Calu3 (cell line): Measurements from ENCODE around the gene OR4Q2. TPM values are rescaled to one million over a fixed set of nuclear protein-coding genes. Genes with fewer than 3 reads are reported as not detected.
"Not testable (repeated sequence)": the region's sequence is repeated elsewhere in the genome, so short reads cannot be mapped to it uniquely, and the experiment has no call there.

ENCODE experiments used
- Bru-seq: library from RNA; stranded (reverse); fragments of 400-500 nt; gene quantifications from one replicate; lab custom pipeline; 2021; lab: Mats Ljungman, UMichigan
- BruChase-seq, 2 experiments: library from RNA; stranded (reverse); fragments of 400-500 nt; gene quantifications; one replicate each; lab custom pipeline; 2021; lab: Mats Ljungman, UMichigan
- BruUV-seq: library from RNA; stranded (reverse); fragments of 400-500 nt; replicated peaks from 2 replicates; lab custom pipeline; 2021; lab: Mats Ljungman, UMichigan
- CTCF ChIA-PET: fragments of 300-600 bp; sonication (Branson Sonifier 250); formaldehyde crosslinking; loops from one replicate; lab custom pipeline; 2022; ENCODE audit warnings: antibody characterized with exemption; lab: Charles Lee
- DNase-seq: peaks from one replicate; pipeline ENCODE4 v3.0.0; 2022
- H3K27ac Mint-ChIP-seq: one replicate; pipeline ENCODE4 v1.8.0; 2022; ENCODE audit warnings: mixed read lengths; ENCODE audit not compliant: unreplicated experiment
- H3K27me3 Mint-ChIP-seq: one replicate; pipeline ENCODE4 v1.8.0; 2022; ENCODE audit warnings: mixed read lengths; ENCODE audit not compliant: unreplicated experiment
- H3K36me3 Mint-ChIP-seq: one replicate; pipeline ENCODE4 v1.8.0; 2022; ENCODE audit warnings: mild to moderate bottlenecking, moderate library complexity, mixed read lengths; ENCODE audit not compliant: insufficient read depth, unreplicated experiment
- H3K4me1 Mint-ChIP-seq: one replicate; pipeline ENCODE4 v1.8.0; 2022; ENCODE audit warnings: mild to moderate bottlenecking, low read depth, mixed read lengths; ENCODE audit not compliant: unreplicated experiment
- H3K4me3 Mint-ChIP-seq: one replicate; pipeline ENCODE4 v1.8.0; 2022; ENCODE audit warnings: mild to moderate bottlenecking, low read depth, moderate library complexity, mixed read lengths; ENCODE audit not compliant: unreplicated experiment
- H3K9me3 Mint-ChIP-seq: one replicate; pipeline ENCODE4 v1.8.0; 2022; ENCODE audit warnings: low read depth, mixed read lengths; ENCODE audit not compliant: unreplicated experiment
- intact Hi-C: fragments of 100-400 bp; cut with micrococcal nuclease; formaldehyde crosslinking; loops from one replicate; pipeline ENCODE4 v1.10.0; 2022; ENCODE audit not compliant: unreplicated experiment
- long read RNA-seq: library from polyadenylated mRNA; stranded (forward); transcript quantifications from one replicate; pipeline ENCODE4 v2.0.0, GENCODE V29; 2022
- total RNA-seq: library from RNA; stranded (reverse); gene quantifications from 2 replicates; pipeline ENCODE4 v1.2.3, GENCODE V29; 2022
- TF ChIP-seq, protein P1 (sequence below): fragments of 200-600 bp; IDR thresholded peaks from one replicate; pipeline ENCODE4 v1.8.0; 2022; ENCODE audit warnings: antibody characterized with exemption; ENCODE audit not compliant: unreplicated experiment

OR4Q2 gene
- total RNA-seq: not detected in 2 replicates
- not detected for Bru-seq, nascent RNA
- not detected for BruChase-seq, experiment 1, labeled RNA remaining after a 6-hour chase
- BruChase-seq, experiment 2, labeled RNA remaining after a 2-hour chase: not detected
- long read RNA-seq: 0 reads

DNA sequence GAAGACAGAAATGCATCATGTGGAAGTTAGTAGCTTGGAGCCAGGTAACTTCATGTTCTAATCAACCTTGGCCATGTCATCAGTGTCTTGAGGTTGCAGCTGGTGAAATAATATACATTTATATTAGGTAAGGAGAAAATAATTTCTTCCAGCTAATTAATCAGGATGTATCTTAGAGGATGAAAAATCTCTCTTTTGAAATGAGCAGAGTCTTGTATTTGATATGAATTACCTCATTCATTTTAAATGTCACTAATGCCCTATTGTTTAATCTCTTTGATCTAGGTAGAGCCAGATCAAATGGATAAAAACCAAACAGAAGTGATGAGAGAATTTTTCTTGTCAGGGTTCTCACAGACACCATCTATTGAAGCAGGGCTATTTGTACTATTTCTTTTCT lies at the start of gene OR4Q2:
Gene OR4Q2 (plus strand): TSS at position 301 of the 400 bp plus-strand sequence.
- TF ChIP-seq, protein P1, sequence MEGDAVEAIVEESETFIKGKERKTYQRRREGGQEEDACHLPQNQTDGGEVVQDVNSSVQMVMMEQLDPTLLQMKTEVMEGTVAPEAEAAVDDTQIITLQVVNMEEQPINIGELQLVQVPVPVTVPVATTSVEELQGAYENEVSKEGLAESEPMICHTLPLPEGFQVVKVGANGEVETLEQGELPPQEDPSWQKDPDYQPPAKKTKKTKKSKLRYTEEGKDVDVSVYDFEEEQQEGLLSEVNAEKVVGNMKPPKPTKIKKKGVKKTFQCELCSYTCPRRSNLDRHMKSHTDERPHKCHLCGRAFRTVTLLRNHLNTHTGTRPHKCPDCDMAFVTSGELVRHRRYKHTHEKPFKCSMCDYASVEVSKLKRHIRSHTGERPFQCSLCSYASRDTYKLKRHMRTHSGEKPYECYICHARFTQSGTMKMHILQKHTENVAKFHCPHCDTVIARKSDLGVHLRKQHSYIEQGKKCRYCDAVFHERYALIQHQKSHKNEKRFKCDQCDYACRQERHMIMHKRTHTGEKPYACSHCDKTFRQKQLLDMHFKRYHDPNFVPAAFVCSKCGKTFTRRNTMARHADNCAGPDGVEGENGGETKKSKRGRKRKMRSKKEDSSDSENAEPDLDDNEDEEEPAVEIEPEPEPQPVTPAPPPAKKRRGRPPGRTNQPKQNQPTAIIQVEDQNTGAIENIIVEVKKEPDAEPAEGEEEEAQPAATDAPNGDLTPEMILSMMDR: no peak
- DNase-seq: no peak
- BruUV-seq: no TSS peak
- H3K36me3 Mint-ChIP-seq: no peaks in the 10 kb centered on the region
- no peak within 1 kb of the TSS for H3K27ac Mint-ChIP-seq
- H3K4me3 Mint-ChIP-seq: no peak within 1 kb of the TSS
- H3K9me3 Mint-ChIP-seq: peaks cover 2% of the 10 kb centered on the region
- H3K4me1 Mint-ChIP-seq: no peaks in the 10 kb centered on the region
- no peaks in the 10 kb centered on the region for H3K27me3 Mint-ChIP-seq
- intact Hi-C loops: no loop called here
- CTCF ChIA-PET: no interaction called here

DNA sequence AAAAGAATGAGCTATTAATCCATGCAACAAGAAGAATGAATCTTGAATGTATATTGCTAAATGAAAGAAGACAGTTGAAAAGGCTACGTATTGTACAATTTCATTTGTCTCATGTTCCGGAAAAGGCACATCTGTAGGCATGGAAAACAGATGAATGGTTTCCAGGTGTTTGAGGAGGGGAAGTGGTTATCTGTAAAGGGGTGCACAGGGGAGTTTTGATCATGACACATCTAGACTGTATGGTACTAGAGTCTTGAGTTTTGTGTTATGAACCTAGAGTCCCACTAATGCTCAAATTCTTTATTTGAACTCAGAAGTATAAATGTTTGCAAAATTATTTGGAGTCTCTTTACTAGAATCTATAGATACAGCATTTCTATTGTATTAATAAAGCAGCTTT lies 32.2 kb upstream of the OR4Q2 start:
- DNase-seq, H3K36me3 Mint-ChIP-seq, CTCF ChIA-PET, H3K27me3 Mint-ChIP-seq, H3K9me3 Mint-ChIP-seq, intact Hi-C loops, H3K27ac Mint-ChIP-seq, H3K4me3 Mint-ChIP-seq, BruUV-seq, H3K4me1 Mint-ChIP-seq: not testable (repeated sequence)

DNA sequence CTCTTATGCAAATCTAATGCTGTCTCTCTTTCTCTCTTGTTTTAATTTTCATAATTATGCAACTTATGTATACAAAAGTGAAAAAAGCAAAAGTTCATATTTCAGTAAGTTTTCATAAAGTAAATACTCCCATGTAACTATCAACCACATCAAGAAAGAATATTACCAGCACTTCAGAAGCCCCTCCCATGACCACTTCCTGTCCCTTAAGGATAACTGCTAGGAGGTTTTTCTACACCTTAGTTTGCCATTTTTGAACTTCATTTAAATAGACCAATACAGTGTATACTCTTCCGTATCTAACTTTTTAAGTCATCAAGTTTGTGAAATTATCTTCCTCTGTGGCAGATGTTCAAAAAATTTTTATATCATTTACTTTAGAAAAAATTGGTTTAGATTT lies 27.1 kb upstream of the OR4Q2 start:
- no peak for DNase-seq
- H3K27ac Mint-ChIP-seq: no peak overlapping the region
- CTCF ChIA-PET: no interaction called here
- TF ChIP-seq, protein P1: no peak
- no TSS peak for BruUV-seq
- no peaks in the 10 kb centered on the region for H3K36me3 Mint-ChIP-seq
- intact Hi-C loops: no loop called here
- no peaks in the 10 kb centered on the region for H3K27me3 Mint-ChIP-seq
- no peak overlapping the region for H3K4me3 Mint-ChIP-seq
- peaks cover 3% of the 10 kb centered on the region for H3K9me3 Mint-ChIP-seq
- H3K4me1 Mint-ChIP-seq: no peaks in the 10 kb centered on the region

DNA sequence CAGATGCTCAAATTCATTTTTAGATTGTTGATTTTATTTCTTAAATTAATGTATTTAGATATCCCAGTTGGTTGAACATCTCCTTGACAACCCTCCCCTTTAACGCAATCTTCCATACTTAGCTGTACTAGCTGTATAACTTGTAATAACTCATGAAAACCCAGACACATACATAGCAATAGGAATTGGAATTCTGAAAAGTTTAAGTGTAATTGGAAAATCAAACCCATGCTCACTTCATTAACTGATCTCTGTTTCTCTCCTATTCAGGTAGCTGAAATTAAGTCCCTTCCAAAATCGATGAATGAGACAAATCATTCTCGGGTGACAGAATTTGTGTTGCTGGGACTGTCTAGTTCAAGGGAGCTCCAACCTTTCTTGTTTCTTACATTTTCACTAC lies 26.7 kb upstream of the OR4Q2 start, which contains the start of gene OR4K15:
Gene OR4K15 (plus strand): TSS at position 301 of the 400 bp plus-strand sequence. CDS start 0 bp downstream, at position 301.
- no peaks in the 10 kb centered on the region for H3K4me1 Mint-ChIP-seq
- no peak within 1 kb of the TSS for H3K27ac Mint-ChIP-seq
- no peaks in the 10 kb centered on the region for H3K36me3 Mint-ChIP-seq
- peaks cover 3% of the 10 kb centered on the region for H3K9me3 Mint-ChIP-seq
- no peak for DNase-seq
- H3K27me3 Mint-ChIP-seq: no peaks in the 10 kb centered on the region
- no TSS peak for BruUV-seq
- intact Hi-C loops: no loop called here
- TF ChIP-seq, protein P1: no peak
- CTCF ChIA-PET: no interaction called here
- H3K4me3 Mint-ChIP-seq: no peak within 1 kb of the TSS

DNA sequence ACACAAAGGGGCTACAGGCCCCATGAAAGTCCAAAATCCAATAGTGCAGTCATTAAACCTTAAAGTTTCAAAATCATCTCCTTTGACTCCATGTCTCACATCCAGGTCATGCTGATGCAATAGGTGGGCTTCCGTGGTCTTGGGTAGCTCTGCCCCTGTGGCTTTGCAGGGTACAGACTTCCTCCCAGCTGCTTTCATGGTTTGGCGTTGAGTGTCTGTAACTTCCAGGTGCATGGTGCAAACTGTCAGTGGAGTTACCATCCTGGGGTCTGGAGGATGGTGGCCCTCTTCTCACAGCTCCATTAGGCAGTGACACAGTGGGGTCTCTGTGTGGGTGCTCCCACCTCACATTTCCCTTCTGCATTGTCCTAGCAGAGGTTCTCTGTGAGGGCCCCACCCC lies 8.5 kb upstream of the OR4Q2 start:
- Mint-ChIP-seq H3K36me3 (no peaks in the 10 kb centered on the region), H3K27ac (no peak overlapping the region), H3K4me3 (no peak overlapping the region), H3K9me3 (peaks cover 10% of the 10 kb centered on the region), H3K4me1 (no peaks in the 10 kb centered on the region), H3K27me3 (no peaks in the 10 kb centered on the region)
- BruUV-seq: no TSS peak
- CTCF ChIA-PET: no interaction called here
- no peak for DNase-seq
- TF ChIP-seq, protein P1: no peak
- intact Hi-C loops: no loop called here
